HepG2 (cell line): ENCODE data around the gene SLC43A1. TPM values are rescaled to one million over a fixed set of nuclear protein-coding genes. Genes with fewer than 3 reads are reported as not detected.

Source experiments
- ATAC-seq: fragments of 200-7000 bp; cut with Tn5 transposase; 3 replicates; pipeline ENCODE4 v1.9.1; 2020; ENCODE audit warnings: mild to moderate bottlenecking, moderate library complexity
- BruUV-seq: library from RNA; stranded (reverse); fragments of 400-500 nt; replicated peaks from 2 replicates; lab custom pipeline; 2021; lab: Mats Ljungman, UMichigan
- CTCF ChIA-PET: fragments of 300-600 bp; formaldehyde crosslinking; extraction: SDS; loops from one replicate; lab custom pipeline; 2021; ENCODE audit warnings: low total read pairs, inconsistent platforms, low intra/inter-chr PET ratio; lab: Yijun Ruan, JAX
- POLR2A ChIA-PET: fragments of 350-600 bp; sonication (Branson Sonifier 250); formaldehyde crosslinking; loops from one replicate; lab custom pipeline; 2020; ENCODE audit warnings: antibody characterized with exemption, inconsistent platforms; lab: Yijun Ruan, JAX
- DNase-seq: peaks from one replicate; pipeline ENCODE4 v3.0.0-alpha.2; 2015; ENCODE audit warnings: low spot score
- FAIRE-seq: peaks from 3 replicates; lab custom pipeline; 2011; peaks lifted over from hg19 to GRCh38; lab: Jason Lieb, UNC
- H2AFZ ChIP-seq: one replicate; pipeline ENCODE4 v1.6.1; 2011; ENCODE audit warnings: low read length, inconsistent platforms
- H3K27ac ChIP-seq: fragments of 300-600 bp; 3 replicates; pipeline ENCODE4 v1.8.0; 2011; ENCODE audit warnings: mixed run types, mild to moderate bottlenecking, mixed read lengths, low read length, inconsistent platforms; ENCODE audit not compliant: insufficient read depth; ENCODE audit errors: extremely low read length
- H3K27me3 ChIP-seq, 2 experiments: fragments of 200-600 bp in 1 of 2; 2 replicates in 1 of 2; 3 replicates in 1 of 2; pipeline versions ENCODE4 v1.6.0 to v1.8.0; 2011; ENCODE audit warnings: low read length in 2 of 2, mild to moderate bottlenecking in 2 of 2, moderate library complexity in 2 of 2, inconsistent platforms in 1 of 2; ENCODE audit not compliant: insufficient read depth in 2 of 2, control insufficient read depth in 1 of 2
- H3K36me3 ChIP-seq, 2 experiments: fragments of 200-600 bp in 1 of 2; replicated peaks in 1 of 2; 2 replicates in 1 of 2; 3 replicates in 1 of 2; pipeline versions ENCODE4 v1.5.1 to v1.8.0; 2011; ENCODE audit warnings: low read length in 2 of 2, inconsistent platforms in 1 of 2; ENCODE audit not compliant: insufficient read depth in 2 of 2, control insufficient read depth in 1 of 2
- H3K4me1 ChIP-seq: 2 replicates; pipeline ENCODE4 v1.5.1; 2012; ENCODE audit warnings: low read length, inconsistent platforms; ENCODE audit not compliant: insufficient read depth
- H3K4me2 ChIP-seq: 2 replicates; pipeline ENCODE4 v1.6.0; 2011; ENCODE audit warnings: low read depth, low read length, inconsistent platforms
- H3K4me3 ChIP-seq, 3 experiments: fragments of 200-600 bp in 1 of 3; sonication (generic), shearing (Covaris generic) in 1 of 3; replicated peaks in 1 of 3; 2 replicates each; pipeline ENCODE4 v1.5.1; 2011 to 2016; ENCODE audit warnings: low read length in 3 of 3, inconsistent platforms in 2 of 3, low read depth in 2 of 3, mild to moderate bottlenecking in 2 of 3, control low read depth in 1 of 3, mixed read lengths in 1 of 3; ENCODE audit not compliant: insufficient read depth in 1 of 3
- H3K79me2 ChIP-seq: one replicate; pipeline ENCODE4 v1.6.1; 2011; ENCODE audit warnings: low read length, inconsistent platforms; ENCODE audit not compliant: insufficient read depth
- H3K9ac ChIP-seq: 2 replicates; pipeline ENCODE4 v1.6.0; 2011; ENCODE audit warnings: mild to moderate bottlenecking, low read depth, low read length, inconsistent platforms; ENCODE audit not compliant: insufficient read depth
- H3K9me3 ChIP-seq: 2 replicates; pipeline ENCODE4 v1.5.1; 2012; ENCODE audit warnings: mild to moderate bottlenecking, low read length
- H4K20me1 ChIP-seq: 2 replicates; pipeline ENCODE4 v1.6.0; 2011; ENCODE audit warnings: inconsistent platforms, mild to moderate bottlenecking, low read length, moderate library complexity; ENCODE audit not compliant: insufficient read depth
- ARNT ChIP-seq: fragments of 450-650 bp; IDR thresholded peaks from 2 replicates; pipeline ENCODE4 v1.6.1; 2017
- CCAR2 ChIP-seq: fragments of 200-400 bp; formaldehyde crosslinking; optimal IDR thresholded peaks from 2 replicates; pipeline ENCODE3; 2018; ENCODE audit warnings: low read depth, mild to moderate bottlenecking, low read length, moderate library complexity
- ESRRA ChIP-seq: sonication (generic); formaldehyde crosslinking; IDR thresholded peaks from 2 replicates; pipeline ENCODE4 v1.5.1; 2020; ENCODE audit warnings: mild to moderate bottlenecking, low read depth, missing genetic modification reagents
- GFI1 ChIP-seq: sonication (generic); formaldehyde crosslinking; IDR thresholded peaks from 2 replicates; pipeline ENCODE4 v1.5.0; 2020; ENCODE audit warnings: missing genetic modification reagents, mild to moderate bottlenecking, borderline replicate concordance
- LCORL ChIP-seq, 2 experiments: fragments of 450-650 bp in 1 of 2; sonication (generic) in 1 of 2; formaldehyde crosslinking in 1 of 2; IDR thresholded peaks; 2 replicates each; pipeline versions ENCODE4 v1.5.0 to v1.6.1; 2017 to 2020; ENCODE audit warnings: antibody characterized with exemption in 1 of 2, missing genetic modification reagents in 1 of 2
- RARA ChIP-seq: IDR thresholded peaks from 2 replicates; pipeline ENCODE4 v1.6.1; 2016; ENCODE audit warnings: missing genetic modification reagents, missing compliant biosample characterization
- XBP1 ChIP-seq: sonication (generic); formaldehyde crosslinking; IDR thresholded peaks from 2 replicates; pipeline ENCODE4 v1.5.0; 2020; ENCODE audit warnings: missing genetic modification reagents
- XRCC5 ChIP-seq: fragments of 200-400 bp; formaldehyde crosslinking; optimal IDR thresholded peaks from 2 replicates; pipeline ENCODE3; 2017; ENCODE audit warnings: mild to moderate bottlenecking, low read length
- YEATS2 ChIP-seq: sonication (generic); formaldehyde crosslinking; IDR thresholded peaks from 2 replicates; pipeline ENCODE4 v1.4.0; 2020; ENCODE audit warnings: missing genetic modification reagents, borderline replicate concordance
- ZBTB1 ChIP-seq: sonication (generic); formaldehyde crosslinking; IDR thresholded peaks from 2 replicates; pipeline ENCODE4 v1.4.0; 2020; ENCODE audit warnings: missing genetic modification reagents, borderline replicate concordance
- ZNF143 ChIP-seq: sonication (generic); formaldehyde crosslinking; IDR thresholded peaks from 2 replicates; pipeline ENCODE4 v1.4.0; 2020; ENCODE audit warnings: missing genetic modification reagents
- ZNF431 ChIP-seq: sonication (generic); formaldehyde crosslinking; IDR thresholded peaks from 2 replicates; pipeline ENCODE4 v1.9.0; 2022; ENCODE audit warnings: missing genetic modification reagents, low read depth, mild to moderate bottlenecking, borderline replicate concordance
- ZNF513 ChIP-seq: sonication (generic); formaldehyde crosslinking; conservative IDR thresholded peaks from 2 replicates; pipeline ENCODE4 v1.5.0; 2020; ENCODE audit warnings: missing genetic modification reagents
- WGBS: methylation state at CpG from one replicate; pipeline ENCODE4 v1.1.6; 2017; ENCODE audit warnings: low lambda C conversion rate; 5-methylcytosine and 5-hydroxymethylcytosine counted together
- in situ Hi-C: cut with HindIII; loops from 2 replicates; pipeline ENCODE4 v1.10.0; 2017; ENCODE audit warnings: low pct_unique_long_range_greater_than_20kb; ENCODE audit not compliant: extremely low pct_ligation_motif_present
- intact Hi-C: fragments of 100-400 bp; cut with micrococcal nuclease; formaldehyde crosslinking; loops from one replicate; pipeline ENCODE4 v1.10.0; 2022; ENCODE audit not compliant: unreplicated experiment
- polyA plus RNA-seq, 8 experiments: library from polyadenylated mRNA; depleted of rRNA in 3 of 8; stranded (reverse) in 7 of 8; unstranded in 1 of 8; fragments of >200 nt; fragmentation: Illumina TruSeq in 4 of 8; extraction: Trizol in 4 of 8; gene quantifications; 2 replicates each; pipeline versions ENCODE4 v1.2.1 to v1.2.3, GENCODE V29; 2011 to 2016; ENCODE audit warnings: low read depth in 4 of 8, missing spikeins in 1 of 8, mixed read lengths in 1 of 8; ENCODE audit not compliant: insufficient read depth in 1 of 8
- total RNA-seq, 5 experiments: library from RNA; depleted of rRNA; stranded (reverse); fragments of >200 nt; fragmentation: Illumina TruSeq; extraction: Trizol; gene quantifications; 2 replicates each; pipeline ENCODE4 v1.2.3, GENCODE V29; 2016; ENCODE audit warnings: low read depth in 1 of 5
- TF ChIP-seq, protein P1 (sequence below): sonication (generic); formaldehyde crosslinking; IDR thresholded peaks from 2 replicates; pipeline ENCODE4 v1.8.0; 2022; ENCODE audit warnings: missing genetic modification reagents, mild to moderate bottlenecking, borderline replicate concordance
- TF ChIP-seq, protein P2 (sequence below): sonication (generic); formaldehyde crosslinking; IDR thresholded peaks from 2 replicates; pipeline ENCODE4 v1.5.0; 2020; ENCODE audit warnings: mild to moderate bottlenecking, missing genetic modification reagents, borderline replicate concordance
- TF ChIP-seq, protein P3 (sequence below): fragments of 450-650 bp; IDR thresholded peaks from 2 replicates; pipeline ENCODE4 v1.6.1; 2017

SLC43A1 gene
- total and polyA plus RNA-seq, 2 of the 13 experiments (the other 11 are each of a cell fraction or from before 2014, with no cell fraction given), result 72.3 to 87.6 TPM

- Histone ChIP-seq H3K4me3 (no peak overlapping the region), H3K9me3 (no peaks in the 10 kb centered on the region), H3K4me2 (no peak overlapping the region), H3K36me3 (no peaks in the 10 kb centered on the region), H3K4me1 (peaks cover 76% of the 10 kb centered on the region), H3K79me2 (no peaks in the 10 kb centered on the region), H3K9ac (no peak overlapping the region), H2AFZ (no peak overlapping the region), H4K20me1 (no peaks in the 10 kb centered on the region), H3K27me3 (no peaks in the 10 kb centered on the region), H3K27ac (no peak overlapping the region)
- 89% methylated on average over 7 of the region's 7 CpGs for WGBS
- TF ChIP-seq ZNF143 (CRISPR knock-in tag) (no peak), ZNF513 (CRISPR knock-in tag) (no peak), YEATS2 (CRISPR knock-in tag) (no peak), ZNF431 (no peak), ARNT (no peak), RARA (no peak), GFI1 (CRISPR knock-in tag) (no peak), CCAR2 (no peak), XBP1 (CRISPR knock-in tag) (no peak), ZBTB1 (CRISPR knock-in tag) (no peak), XRCC5 (no peak), LCORL (IDR thresholded peaks at IDR 0.05) (no peak), LCORL (CRISPR knock-in tag; IDR thresholded peaks at IDR 0.05) (no peak), ESRRA (CRISPR knock-in tag) (no peak)
- TF ChIP-seq, protein P1, sequence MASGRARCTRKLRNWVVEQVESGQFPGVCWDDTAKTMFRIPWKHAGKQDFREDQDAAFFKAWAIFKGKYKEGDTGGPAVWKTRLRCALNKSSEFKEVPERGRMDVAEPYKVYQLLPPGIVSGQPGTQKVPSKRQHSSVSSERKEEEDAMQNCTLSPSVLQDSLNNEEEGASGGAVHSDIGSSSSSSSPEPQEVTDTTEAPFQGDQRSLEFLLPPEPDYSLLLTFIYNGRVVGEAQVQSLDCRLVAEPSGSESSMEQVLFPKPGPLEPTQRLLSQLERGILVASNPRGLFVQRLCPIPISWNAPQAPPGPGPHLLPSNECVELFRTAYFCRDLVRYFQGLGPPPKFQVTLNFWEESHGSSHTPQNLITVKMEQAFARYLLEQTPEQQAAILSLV (CRISPR knock-in tag), result no peak
- TF ChIP-seq, protein P2, sequence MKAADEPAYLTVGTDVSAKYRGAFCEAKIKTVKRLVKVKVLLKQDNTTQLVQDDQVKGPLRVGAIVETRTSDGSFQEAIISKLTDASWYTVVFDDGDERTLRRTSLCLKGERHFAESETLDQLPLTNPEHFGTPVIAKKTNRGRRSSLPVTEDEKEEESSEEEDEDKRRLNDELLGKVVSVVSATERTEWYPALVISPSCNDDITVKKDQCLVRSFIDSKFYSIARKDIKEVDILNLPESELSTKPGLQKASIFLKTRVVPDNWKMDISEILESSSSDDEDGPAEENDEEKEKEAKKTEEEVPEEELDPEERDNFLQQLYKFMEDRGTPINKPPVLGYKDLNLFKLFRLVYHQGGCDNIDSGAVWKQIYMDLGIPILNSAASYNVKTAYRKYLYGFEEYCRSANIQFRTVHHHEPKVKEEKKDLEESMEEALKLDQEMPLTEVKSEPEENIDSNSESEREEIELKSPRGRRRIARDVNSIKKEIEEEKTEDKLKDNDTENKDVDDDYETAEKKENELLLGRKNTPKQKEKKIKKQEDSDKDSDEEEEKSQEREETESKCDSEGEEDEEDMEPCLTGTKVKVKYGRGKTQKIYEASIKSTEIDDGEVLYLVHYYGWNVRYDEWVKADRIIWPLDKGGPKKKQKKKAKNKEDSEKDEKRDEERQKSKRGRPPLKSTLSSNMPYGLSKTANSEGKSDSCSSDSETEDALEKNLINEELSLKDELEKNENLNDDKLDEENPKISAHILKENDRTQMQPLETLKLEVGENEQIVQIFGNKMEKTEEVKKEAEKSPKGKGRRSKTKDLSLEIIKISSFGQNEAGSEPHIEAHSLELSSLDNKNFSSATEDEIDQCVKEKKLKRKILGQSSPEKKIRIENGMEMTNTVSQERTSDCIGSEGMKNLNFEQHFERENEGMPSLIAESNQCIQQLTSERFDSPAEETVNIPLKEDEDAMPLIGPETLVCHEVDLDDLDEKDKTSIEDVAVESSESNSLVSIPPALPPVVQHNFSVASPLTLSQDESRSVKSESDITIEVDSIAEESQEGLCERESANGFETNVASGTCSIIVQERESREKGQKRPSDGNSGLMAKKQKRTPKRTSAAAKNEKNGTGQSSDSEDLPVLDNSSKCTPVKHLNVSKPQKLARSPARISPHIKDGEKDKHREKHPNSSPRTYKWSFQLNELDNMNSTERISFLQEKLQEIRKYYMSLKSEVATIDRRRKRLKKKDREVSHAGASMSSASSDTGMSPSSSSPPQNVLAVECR, result no peak
- TF ChIP-seq, protein P3, sequence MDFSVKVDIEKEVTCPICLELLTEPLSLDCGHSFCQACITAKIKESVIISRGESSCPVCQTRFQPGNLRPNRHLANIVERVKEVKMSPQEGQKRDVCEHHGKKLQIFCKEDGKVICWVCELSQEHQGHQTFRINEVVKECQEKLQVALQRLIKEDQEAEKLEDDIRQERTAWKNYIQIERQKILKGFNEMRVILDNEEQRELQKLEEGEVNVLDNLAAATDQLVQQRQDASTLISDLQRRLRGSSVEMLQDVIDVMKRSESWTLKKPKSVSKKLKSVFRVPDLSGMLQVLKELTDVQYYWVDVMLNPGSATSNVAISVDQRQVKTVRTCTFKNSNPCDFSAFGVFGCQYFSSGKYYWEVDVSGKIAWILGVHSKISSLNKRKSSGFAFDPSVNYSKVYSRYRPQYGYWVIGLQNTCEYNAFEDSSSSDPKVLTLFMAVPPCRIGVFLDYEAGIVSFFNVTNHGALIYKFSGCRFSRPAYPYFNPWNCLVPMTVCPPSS, result no peak
- CTCF ChIA-PET, result no interaction called here
- in situ Hi-C loops, result no loop called here
- intact Hi-C loops, result no loop called here
- no TSS peak for BruUV-seq
- ATAC-seq (no peak), DNase-seq (no peak), FAIRE-seq (no peak)
- POLR2A ChIA-PET, result no interaction called here
These were observed 79.5 kb downstream of the SLC43A1 start for GRCh38 chr11:57436031-57436430.
